GM18873 (cell line): ENCODE results near the gene CEP72.
"Not testable (repeated sequence)": the region's sequence is repeated elsewhere in the genome, so short reads cannot be mapped to it uniquely, and the experiment has no call there.

Experiments used
- ATAC-seq: cut with Tn5 transposase; IDR thresholded peaks from one replicate; pipeline ENCODE4 v1.9.1; 2021; ENCODE audit warnings: mild to moderate bottlenecking, moderate library complexity, moderate number of reproducible peaks; ENCODE audit not compliant: unreplicated experiment, low FRiP score

CEP72 gene

DNA sequence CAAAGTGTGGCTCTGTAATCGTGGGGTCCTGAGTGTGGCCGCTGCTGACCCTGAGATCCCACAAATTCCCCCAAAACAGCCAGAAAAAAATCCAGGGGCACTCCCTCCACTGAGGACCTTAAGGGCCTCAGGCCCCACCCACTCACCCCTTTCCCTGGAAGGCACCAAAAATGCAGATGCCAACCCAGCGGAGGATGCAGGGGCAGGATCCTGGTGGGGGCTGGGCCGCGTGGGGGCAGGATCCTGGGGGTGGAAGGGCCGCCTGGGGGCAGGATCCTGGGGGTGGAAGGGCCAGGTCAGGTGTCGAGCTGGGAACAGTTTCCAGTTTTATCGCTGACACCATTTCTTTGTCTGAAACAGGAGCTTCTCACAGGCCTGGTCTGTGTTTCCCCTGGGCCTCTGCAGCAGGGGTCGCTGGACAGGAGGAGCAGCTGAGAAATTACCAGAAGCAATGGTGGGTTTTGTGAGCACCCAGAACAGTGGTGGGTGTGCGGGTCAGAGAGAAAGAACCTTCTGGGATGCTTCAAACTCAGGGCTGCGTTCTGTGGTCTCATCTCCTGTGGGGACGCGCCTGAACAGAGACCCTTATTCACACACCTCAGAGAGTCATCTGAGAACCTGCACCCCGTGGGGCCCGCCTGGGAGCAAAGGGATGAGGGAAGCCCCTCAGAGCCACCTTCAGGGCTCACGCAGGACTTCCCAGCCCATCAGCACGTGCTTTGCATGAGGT lies 67.2 kb downstream of the CEP72 start:
- ATAC-seq, result not testable (repeated sequence)

GRCh38 chr5:680118-680795 lies 68.1 kb downstream of the CEP72 start:
- not testable (repeated sequence) for ATAC-seq

GRCh38 chr5:680836-681235 lies 68.7 kb downstream of the CEP72 start:
- ATAC-seq, result not testable (repeated sequence)

- not testable (repeated sequence) for ATAC-seq
Observed at GRCh38 chr5:681317-682191, 69.4 kb downstream of the CEP72 start.

DNA sequence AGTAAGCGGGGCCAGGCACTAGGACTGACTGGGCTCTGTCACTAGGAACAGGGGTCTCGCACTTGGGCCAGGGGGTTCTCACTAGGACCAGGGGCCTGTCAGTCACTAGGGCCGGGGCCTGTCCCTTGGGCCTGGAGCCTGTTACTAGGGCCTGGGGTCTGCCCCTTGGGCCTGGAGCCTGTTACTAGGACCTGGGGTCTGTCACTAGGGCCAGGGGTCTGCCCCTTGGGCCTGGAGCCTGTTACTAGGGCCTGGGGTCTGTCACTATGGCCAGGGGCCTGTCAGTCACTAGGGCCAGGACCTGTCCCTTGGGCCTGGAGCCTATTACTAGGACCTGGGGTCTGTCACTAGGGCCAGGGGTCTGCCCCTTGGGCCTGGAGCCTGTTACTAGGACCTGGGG lies 70.1 kb downstream of the CEP72 start:
- ATAC-seq, result not testable (repeated sequence)

GRCh38 chr5:682651-683358 lies 70.7 kb downstream of the CEP72 start:
- ATAC-seq, result not testable (repeated sequence)

DNA sequence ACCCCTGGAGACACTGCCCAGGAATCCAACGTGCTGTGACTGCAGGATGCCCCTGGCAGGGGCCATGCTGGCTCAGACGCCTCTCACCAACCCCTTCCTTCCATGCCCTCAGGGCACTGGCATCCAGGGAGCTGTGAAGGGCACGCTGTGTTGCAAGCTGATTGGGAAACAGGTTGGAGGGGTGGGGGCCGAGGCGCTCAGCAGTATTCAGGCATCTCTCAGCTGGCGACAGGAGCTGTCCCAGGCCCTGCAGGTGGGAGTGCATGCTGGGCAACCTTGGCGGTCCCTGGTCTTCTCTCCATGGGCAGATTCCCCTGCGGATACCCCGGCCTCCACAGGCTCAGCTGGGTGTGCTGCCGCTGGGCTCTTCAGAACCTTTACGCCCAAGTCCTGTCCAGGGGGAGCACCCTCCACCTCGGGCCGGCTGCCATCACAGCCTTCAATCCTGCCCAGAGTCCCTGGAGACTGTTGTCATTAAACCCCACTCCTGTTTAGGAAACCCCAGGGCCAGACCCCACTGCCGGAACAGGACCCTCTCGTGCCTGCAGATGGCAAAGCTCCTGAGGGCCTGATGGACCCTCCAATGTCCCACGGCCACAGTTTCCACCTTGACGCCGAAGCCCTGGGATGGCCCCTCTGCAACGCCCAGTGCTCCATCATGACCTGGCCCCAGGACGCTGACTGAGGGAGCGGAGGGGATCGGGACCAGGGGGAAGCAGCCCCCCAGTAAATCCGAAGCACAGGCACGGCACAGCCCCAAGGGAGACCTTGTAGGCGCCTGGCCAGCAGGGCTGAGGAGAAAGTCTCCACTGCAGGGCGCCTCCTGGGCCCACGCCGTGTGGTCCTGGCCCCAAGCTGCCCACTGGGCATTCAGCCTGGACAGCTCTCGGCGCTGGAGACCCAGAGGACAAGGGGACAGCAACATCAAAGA lies 71.7 kb downstream of the CEP72 start:
- no peak for ATAC-seq

DNA sequence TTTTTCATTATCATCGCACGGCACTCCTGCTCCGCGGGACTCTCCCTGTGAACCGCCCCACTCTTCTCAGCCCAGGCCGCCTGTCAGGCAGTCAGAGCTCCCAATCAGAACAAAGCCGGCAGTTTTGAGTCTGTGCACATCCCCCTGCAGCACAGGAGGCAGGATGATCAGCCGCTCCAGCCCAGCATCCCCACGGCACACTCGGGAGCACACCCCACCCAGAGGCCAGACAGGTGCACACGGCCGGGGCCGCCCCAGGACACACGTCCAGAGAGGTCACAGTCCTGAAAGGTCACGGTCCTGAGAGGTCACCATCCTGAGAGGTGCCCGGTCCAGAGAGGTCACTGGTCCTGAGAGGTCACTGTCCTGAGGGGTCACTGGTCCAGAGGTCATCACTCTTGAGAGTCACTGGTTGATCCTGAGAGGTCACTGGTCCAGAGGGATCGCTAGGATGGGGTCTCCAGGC lies 72.6 kb downstream of the CEP72 start:
- ATAC-seq, result no peak

DNA sequence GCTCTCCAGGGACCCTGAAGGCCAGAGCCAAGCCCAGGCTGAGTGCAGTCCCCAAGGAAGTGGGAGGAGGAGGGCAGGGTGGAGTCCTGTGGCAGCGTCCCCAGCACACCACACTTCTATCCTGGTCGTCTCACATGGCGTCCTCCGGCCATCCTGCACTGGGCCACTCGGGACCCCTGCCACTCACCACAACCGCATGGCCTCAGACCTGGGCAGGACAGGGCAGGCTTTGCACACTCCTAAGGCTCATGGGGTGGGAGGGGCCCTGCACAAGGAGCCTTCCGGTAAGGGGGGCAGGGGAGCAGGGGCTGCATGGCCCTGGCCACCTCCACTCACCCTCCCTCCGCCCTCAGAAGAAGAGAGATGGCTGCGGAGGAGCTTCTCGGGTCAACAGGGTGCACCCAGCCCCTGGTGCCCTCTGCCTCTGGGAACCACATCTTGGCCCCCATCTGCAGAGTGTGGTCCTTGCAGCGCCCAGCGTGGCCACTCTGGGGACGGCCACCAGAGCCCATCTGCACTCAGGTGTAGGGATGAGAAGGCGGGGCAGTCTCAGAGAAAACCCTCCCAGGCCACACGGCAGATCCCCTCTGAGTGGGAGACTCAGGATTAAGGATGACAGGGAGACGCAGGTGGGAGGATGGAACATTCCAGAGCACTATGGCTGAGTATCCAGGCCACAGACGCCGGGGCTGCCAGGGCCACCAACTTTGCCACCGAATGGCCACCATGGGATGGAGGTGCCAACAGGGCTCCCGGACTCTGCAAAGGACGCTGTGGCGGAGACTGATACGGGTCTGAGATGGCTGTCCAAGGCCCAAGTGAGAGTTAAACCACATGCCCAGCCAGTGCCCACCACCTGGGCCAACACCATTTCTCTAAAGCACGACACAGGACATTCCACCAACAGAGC lies 73.4 kb downstream of the CEP72 start:
- no peak for ATAC-seq

DNA sequence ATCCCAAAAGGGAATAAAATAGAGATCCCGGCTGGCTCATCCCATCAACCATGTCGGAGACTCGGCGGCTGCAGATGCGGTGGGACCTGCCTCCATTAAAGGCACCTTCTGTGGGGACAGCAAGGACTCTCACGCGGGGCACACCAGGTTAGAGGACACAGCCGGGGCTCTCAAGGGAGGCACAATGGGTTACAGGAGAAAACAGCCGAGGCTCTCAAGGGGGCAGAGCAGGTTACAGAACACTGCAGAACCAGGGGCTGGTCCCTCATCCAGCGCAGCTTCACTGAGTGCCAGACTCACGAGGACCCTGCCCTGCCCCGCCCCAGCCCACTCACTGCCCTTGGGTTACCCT lies 74.0 kb downstream of the CEP72 start:
- ATAC-seq, result not testable (repeated sequence)

DNA sequence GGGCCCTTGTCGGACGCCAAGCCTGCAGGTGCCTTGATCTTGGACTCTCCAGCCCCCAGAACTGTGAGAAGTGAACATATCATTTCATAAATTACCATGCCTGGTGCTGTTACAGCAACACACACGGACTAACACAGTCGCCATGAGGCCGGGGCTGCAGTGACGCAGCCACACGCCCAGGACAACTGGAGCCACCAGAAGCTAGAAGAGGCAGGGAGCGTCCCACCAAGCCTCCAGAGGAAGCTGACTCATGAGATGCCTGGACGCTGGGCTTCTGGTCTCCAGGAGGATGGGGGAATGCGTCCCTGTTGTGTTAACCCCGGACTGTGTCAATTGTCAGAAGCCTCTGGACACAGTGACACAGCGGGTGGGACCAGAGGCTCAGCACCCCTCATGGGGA lies 74.8 kb downstream of the CEP72 start:
- not testable (repeated sequence) for ATAC-seq

DNA sequence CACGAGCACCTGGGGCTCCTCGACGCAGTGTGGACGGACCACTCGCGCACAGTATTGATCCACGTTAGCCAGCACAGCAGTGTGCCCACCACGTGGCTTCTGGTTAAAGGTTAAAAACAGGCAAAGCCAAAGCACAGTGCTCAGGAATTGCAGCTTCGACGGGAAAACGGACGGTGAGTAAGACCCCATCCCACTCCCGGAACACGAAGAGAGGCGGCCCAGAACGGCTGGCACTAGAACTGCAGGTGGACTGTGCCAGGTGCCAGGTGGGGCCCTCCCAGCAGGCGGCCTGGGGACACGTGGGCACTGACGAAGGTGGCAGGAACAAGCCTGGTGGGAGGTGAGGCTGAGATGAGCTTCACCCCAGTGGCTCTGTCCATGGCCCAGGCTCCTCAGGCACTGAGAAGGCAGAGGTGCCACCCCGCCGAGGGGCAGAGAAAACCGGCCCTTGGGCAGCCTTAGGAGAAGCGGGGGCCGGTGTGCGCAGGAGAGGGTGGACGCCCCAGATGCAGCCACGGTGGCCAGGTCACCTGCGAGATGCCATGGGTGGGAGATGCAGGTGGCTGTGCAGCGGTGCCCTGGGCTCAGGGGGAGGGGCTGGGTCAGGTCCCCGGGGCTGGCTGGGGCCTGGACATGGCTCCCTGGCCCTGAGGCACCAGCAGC lies 76.3 kb downstream of the CEP72 start:
- ATAC-seq, result not testable (repeated sequence)

- ATAC-seq, result not testable (repeated sequence)
Observed at GRCh38 chr5:690293-690692, 78.2 kb downstream of the CEP72 start.

GRCh38 chr5:691049-691448 lies 78.9 kb downstream of the CEP72 start:
- ATAC-seq, result not testable (repeated sequence)

- ATAC-seq, result no peak
Observed at GRCh38 chr5:691817-692528, 79.8 kb downstream of the CEP72 start.

GRCh38 chr5:692529-693041 lies 80.4 kb downstream of the CEP72 start:
- ATAC-seq, result not testable (repeated sequence)
